GM19023 (cell line): ENCODE measurements around the gene TOE1.
"Not testable (repeated sequence)": the region's sequence is repeated elsewhere in the genome, so short reads cannot be mapped to it uniquely, and the experiment has no call there.

Source experiments
- ATAC-seq: cut with Tn5 transposase; IDR thresholded peaks from one replicate; pipeline ENCODE4 v1.9.1; 2021; ENCODE audit warnings: mild to moderate bottlenecking, moderate library complexity; ENCODE audit not compliant: unreplicated experiment

Gene TOE1

DNA sequence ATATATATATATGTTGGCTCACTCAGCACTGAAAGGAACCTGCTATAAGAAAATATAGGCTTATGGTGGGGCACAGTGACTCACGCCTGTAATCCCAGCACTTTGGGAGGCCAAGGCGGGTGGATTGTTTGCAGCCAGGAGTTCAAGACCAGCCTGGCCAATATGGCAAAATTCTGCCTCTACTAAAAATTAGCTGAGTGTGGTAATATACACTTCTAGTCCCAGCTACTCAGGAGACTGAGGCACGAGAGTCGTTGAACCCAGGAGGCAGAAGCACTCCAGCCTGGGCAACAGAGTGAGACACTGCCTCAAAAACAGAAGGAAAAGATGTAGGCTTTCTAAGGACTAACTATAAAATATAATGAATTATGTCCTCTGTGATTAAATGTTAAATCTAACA lies 14.9 kb downstream of the TOE1 start:
- no peak for ATAC-seq

DNA sequence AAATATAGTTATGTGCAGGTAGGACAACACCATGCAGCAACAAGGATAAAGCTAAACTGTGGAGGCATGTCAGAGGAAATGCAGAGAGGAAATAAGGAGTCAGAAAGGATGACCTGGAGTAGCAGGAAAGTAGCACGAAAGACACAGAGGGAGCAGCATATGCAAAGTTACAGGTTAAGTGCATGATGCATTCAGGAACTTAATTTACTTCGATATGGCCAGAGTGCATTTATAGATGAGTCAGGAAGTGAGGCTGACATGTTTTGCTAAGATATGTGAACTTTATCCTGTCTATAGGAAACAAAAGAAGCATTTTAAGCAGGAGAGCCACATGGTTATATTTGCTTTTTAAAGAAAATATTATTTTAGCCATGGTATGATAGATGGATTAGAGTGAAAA lies 15.7 kb downstream of the TOE1 start:
- ATAC-seq = no peak

DNA sequence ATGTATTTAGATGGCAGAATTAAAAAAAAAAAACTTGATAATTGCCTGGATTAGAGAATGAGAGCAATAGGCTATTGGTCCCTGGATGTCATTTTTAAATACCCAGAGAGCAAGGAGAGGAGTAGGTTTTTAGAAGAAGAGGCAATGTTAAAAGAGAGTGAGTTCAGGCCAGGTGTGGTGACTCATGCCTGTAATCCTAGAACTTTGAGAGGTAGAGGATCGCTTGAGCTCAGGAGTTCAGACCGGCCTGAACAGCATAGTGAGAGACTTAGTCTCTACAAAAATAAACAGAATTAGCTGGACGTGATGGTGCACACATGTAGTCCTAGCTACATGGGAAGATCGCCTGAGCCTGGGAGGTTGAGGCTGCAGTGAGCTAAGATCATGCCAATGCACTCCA lies 16.2 kb downstream of the TOE1 start:
- ATAC-seq = no peak

DNA sequence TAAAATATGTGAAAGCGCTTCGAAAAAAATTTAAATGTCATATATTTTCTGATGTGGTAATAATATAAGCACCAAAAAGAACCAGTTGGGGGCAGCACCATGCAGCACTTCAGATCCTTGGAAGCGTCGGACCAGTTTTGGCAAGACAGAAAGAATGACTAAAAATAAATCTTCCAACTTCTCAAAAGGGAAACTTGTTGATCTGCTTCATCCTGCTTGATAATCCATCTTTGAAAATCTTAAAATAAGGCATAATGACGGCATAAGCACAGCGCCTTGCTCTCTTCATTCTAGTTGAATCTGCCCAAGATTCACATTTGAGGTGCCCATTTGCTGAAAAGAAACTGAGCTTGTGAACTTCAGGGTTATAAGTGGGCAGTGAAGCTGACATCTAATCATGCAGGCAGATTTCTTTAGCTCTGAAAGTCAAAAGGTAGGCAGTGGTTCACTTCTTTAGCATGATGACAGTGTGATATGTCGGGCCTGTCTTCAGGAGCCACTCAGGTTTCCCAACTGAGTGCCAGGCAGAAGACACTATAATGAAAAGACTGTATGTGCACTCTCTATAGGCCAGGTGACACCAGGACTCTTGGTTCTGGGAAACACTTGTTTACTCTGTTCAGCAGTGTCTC lies 20.0 kb downstream of the TOE1 start:
- no peak for ATAC-seq

DNA sequence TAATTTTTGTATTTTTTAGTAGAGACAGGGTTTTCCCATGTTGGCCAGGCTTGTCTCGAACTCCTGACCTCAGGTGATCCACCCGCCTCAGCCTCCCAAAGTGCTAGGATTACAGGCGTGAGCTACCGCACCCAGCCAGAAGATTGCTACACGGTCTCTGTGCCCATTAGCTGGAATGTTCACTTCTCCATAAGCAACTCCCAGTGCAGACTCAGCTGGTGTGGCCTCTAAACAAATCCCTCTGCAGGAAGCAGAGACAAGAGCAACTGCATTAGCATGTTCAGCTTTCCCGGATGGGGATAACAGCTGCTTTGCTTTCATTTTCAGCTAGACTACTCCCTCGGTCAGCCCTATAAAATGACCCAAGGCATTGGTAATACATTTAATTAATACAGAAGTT lies 21.0 kb downstream of the TOE1 start:
- not testable (repeated sequence) for ATAC-seq

DNA sequence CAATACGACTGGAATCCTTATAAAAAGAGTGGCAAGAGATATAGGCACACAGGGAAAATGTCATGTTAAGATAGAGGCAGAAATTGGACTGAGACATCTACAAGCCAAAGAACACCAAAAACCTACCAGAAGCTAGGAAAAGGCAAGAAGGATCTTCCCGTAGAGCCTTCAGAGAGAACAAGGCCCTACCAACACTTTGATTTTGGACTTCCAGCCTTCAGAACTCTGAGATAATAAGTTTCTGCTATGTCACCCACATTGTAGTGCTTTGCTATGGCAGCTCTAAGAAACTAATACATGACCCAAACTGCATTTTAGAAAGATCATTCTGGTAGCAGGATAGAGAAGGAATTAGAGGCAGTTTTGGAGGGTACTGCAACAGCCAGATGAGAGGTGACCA lies 24.3 kb downstream of the TOE1 start:
- no peak for ATAC-seq

DNA sequence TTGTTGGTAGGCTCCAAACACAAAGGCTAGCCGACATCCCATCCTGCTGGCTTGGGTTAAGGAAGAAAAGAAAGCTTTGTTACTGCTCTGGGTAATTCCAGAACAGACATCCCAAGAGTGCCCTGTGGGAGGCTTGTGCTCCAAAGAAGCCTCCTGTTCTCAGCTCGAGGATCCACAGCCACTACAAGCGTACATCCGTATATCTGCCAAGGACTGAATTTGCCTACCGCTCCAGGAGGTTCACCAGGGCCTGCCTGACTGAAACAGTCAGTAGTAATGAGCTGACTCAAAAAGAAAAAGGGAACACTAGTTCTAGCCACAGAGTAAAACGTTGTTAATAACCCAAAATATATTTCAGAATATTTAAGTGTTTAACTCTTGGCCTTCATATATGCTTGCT lies 25.1 kb downstream of the TOE1 start:
- no peak for ATAC-seq

DNA sequence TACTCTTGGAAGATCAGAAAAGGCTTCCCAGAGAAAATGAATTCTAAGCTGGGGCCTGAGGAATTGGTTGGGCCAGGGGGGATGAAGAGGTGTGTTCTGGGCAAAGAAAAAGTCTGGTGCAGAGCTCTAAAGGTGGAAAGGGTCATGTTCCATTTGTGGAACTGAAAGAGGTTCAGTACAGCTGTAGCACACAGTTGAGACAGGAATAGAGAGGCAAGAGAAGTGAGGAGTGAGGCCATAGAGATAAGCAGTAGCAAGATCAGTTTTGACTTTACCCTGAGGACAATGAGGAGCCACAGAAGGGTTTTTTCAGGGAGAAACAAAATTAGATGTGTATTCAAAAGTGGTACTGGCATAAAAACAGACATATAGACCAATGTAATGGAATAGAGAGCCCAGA lies 30.6 kb downstream of the TOE1 start:
- ATAC-seq = no peak

DNA sequence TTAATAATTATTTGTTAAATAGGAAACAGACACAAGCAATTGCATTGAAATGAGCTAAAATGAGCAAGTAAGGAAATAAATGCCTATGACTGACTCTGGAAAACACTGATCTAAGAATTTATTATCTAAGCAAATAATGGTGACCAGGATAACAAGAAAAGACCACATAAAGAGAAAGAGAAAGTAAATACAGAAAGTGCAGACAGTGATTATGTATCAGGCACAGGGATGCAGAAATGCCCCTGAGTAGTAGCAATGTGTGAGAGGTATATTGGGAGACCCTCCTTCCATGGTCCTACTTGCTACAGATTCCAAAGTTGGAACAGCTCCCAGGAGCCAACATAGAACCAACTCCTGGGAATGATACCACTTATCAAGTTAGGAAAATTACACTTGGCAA lies 33.6 kb downstream of the TOE1 start:
- ATAC-seq = no peak

DNA sequence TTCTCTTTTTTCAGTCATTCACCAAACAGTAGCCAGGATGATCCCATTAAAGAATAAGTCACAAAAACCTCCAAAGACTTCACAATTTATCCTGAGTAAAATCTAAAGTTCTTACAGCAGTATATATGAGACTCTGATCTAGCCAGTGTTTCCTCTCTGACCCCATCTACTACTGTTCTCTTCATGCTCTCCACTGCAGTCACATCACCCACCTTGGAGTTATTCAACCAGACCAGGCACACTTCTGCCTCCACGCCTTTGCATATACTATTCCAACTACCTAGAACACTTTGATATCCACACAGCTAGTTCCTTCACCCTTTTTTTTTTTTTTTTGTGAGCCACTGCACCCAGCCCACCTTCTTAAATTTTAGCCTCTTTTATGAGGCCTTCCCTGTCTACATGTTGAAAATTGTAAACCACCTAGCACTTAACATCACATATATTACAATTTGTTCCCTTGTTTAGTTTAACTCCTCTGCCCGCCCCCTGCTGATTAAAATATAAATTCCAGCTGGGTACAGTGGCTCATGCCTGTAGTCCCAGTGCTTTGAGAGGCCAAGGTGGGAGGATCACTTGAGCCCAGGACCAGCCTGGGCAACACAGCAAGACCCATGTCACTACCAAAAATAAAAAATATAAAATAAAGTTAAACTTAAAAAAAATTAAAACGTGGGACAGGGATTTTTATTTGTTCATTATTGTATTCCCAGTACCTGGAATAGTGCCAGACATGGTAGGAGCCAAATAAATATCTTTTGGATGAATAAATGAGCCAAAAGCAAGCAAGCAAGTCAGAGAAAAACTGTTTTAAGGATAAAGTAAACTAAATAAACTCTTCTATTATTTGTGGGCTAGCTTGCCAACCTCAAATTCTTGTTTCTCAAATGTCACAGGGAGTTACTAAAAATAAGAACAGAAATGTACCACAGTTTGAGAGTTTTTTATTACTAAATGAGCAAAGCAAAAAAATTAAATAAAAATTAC lies 35.4 kb downstream of the TOE1 start:
- no peak for ATAC-seq

DNA sequence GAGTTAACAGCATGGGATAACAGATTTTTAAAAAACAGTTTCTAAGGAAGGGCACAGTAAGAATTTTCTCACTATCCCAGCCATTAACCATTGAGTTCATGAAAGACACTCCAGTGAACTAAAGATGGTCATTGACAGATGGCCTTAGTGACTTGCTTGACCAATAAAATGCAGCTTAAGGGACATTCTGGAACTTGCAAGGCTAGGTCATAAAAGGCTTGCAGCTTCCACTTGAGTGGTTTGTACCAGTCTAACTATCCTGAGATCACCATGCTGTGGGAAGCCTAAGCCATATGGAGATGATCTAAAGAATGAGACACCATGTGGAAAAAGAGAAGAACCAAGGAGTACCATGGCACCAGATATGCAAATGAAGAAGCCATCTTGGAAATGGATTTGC lies 38.2 kb downstream of the TOE1 start:
- no peak for ATAC-seq

DNA sequence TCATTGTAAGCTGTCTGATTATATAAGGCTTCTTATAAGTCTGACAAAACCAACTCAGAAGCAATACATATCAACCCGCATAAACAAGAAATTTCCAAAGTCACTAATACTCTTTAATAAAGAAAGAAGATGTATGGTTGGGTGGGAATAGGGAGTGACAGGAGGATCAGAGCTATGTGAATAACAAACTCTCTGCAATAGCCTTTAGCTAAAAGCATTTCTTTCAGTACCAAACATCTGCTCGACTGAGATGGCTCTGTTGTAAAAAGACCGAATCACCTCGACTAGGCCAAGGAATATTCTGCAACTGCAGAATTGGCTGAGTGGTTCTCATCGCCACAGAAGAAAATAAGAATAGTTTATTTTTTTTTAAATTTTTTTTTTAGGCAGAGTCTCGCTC lies 39.6 kb downstream of the TOE1 start:
- ATAC-seq = no peak

DNA sequence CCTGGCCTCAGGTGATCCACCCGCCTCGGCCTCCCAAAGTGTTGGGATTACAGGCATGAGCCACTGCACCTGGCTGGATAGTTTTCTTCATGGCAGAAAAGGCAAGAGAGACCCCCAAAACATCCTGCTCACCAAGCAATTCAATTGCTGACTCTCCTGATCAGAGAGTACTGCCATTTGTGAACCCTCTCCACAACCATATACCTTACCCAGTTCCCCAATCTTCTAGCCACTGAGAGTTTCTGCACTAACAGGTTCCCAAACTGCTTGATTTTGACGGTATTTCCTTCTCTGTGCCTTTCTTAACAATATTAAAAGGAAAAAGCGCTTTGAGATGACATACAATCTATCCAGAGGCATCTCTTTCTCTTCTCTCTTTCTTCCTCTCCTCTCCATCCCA lies 40.2 kb downstream of the TOE1 start:
- no peak for ATAC-seq

DNA sequence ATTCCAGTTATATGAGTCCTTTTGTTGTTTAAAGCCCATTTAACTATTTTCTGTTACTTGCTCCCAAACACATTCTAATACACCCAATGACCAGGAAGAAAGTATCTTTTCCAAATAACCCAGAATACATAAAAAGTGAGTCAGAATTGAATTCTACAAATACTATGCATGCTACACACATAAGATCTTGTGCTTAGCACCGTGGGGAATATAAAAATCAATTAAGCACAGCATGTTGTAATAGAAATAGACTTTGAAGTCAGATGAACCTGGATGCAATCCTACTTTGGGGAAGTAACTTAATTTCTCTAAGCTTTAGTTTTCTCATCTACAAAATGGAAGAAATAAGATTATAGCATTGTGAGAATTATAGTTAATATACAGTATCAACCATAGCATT lies 40.8 kb downstream of the TOE1 start:
- ATAC-seq = no peak

DNA sequence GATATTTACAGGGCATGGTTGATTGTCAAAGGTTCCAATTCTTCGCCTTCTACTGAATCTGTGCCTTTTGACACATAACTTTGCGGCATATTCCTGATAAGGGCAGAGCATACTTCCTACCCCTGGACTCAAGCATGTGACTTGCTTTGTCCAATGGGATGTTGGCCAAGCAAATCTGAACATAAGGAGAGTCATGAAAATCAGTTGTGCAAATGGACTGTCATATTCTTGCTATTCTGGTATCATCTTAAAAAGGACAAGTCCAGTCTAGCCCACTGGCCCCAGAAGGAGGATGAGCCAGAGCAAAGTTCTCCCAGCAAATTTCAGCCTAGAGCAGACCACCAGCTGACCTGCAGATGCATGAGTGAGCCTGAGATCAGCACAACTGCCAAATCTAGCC lies 41.3 kb downstream of the TOE1 start:
- no peak for ATAC-seq

DNA sequence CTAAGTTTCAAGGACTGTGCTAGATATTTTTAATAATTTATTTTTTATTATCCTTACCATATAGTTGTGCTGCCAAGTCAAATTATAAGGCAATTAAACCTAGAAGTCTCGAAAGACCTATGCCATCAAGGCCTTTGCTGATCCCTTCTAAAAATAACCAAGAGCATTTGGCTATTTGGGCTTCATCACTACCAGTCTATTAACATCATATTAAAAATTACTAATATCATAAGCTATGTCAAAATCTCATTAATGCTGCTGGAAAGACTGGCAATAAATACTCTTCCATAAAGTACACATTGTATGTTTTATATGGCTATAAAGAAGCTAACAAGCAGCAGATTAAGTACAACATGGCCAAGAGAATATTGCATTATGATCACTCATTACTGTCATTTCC lies 43.2 kb downstream of the TOE1 start:
- no peak for ATAC-seq

DNA sequence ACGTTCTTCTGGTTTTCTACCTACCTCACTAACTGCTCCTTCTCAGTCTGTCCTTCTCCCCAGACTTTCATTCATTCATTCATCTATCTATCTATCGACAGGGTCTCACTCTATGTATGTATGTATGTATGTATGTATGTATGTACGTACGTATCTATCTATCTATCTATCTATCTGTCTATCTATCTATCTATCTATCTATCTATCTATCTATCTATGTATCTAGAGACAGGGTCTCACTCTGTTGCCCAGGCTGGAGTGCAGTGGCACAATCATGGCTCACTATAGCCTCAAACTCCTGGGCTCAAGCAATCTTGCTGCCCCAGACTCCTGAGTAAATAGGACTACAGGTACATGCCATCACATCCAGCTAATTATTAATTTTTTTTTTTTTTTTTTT lies 44.2 kb downstream of the TOE1 start:
- ATAC-seq = not testable (repeated sequence)

DNA sequence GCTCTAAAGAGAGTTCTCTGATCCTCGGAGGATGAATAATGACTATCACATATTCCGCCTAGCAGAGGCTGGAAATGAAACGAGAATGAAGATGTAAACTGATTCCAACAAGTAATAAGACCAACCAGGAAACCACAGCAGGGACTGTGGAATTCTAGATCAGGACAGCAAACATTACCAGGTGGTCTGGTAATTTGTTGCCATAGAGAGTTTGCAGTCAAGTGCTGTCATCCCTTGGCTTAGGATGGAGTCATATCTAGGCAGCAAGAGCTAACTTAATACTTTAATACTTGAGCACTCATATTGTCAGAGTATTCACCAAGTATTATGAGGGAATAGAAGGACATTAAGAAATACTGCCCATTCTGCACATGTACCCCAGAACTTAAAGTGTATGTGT lies 45.3 kb downstream of the TOE1 start:
- no peak for ATAC-seq

DNA sequence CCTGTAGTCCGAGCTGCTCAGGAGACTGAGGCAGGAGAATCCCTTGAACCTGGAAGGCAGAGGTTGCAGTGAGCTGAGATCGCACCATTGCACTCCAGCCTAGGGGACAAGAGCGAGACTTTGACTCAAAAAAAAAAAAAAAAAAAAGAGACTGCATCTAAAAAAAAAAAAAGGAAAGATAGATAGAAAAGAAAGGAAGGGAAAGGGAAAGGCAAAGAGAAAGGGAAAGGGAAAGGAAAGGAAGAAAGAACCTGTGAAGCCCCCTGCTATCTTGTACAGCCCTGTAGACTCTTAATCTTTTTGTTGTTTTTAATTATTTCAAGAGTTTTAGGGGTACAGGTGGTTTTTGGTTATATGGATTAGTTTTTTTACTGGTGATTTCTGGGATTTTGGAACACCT lies 46.2 kb downstream of the TOE1 start:
- no peak for ATAC-seq
